K562 (cell line): Measurements from ENCODE around the gene ATP7B. TPM values are rescaled to one million over a fixed set of nuclear protein-coding genes. Genes with fewer than 3 reads are reported as not detected.

Source experiments
- ARID1B ChIP-seq: fragments of 450-650 bp; IDR thresholded peaks from 2 replicates; pipeline ENCODE4 v1.6.1; 2016; ENCODE audit warnings: antibody characterized with exemption, mild to moderate bottlenecking, inconsistent platforms
- HNRNPLL ChIP-seq: fragments of 200-400 bp; formaldehyde crosslinking; IDR thresholded peaks from 2 replicates; pipeline ENCODE4 v1.6.1; 2017; ENCODE audit warnings: low read length, low read depth, mild to moderate bottlenecking; ENCODE audit not compliant: poor library complexity, severe bottlenecking
- SREBF2 ChIP-seq: sonication (generic); formaldehyde crosslinking; IDR thresholded peaks from 2 replicates; pipeline ENCODE4 v1.4.0; 2020; ENCODE audit warnings: mild to moderate bottlenecking, missing genetic modification reagents
- ZNF512 ChIP-seq: IDR thresholded peaks from 2 replicates; pipeline ENCODE4 v1.6.1; 2016; ENCODE audit warnings: missing genetic modification characterization, missing compliant biosample characterization
- ZNF592 ChIP-seq: fragments of 450-650 bp; IDR thresholded peaks from 2 replicates; pipeline ENCODE4 v1.6.1; 2017; ENCODE audit warnings: antibody characterized with exemption, mild to moderate bottlenecking
- polyA plus RNA-seq, 8 experiments: library from polyadenylated mRNA; depleted of rRNA in 4 of 8; stranded (reverse) in 5 of 8; unstranded in 3 of 8; fragments of >200 nt; fragmentation: Nextera tagmentation in 2 of 8; fragmentation: Illumina TruSeq in 1 of 8; extraction: Ambion mirVana in 2 of 8; extraction: Trizol in 1 of 8; gene quantifications; 2 replicates each; pipeline versions ENCODE4 v1.2.1 to v1.2.3, GENCODE V29; 2011 to 2014; ENCODE audit warnings: inconsistent platforms in 1 of 8, missing spikeins in 1 of 8
- total RNA-seq, 7 experiments: library from RNA; depleted of rRNA in 6 of 7; stranded (reverse); fragments of >200 nt in 6 of 7; fragmentation: Illumina TruSeq in 2 of 7; extraction: Trizol in 2 of 7; gene quantifications; 2 replicates each; pipeline versions ENCODE4 v1.2.1 to v1.2.3, GENCODE V29; 2011 to 2021; ENCODE audit warnings: low replicate concordance in 1 of 7

The ATP7B gene
- total and polyA plus RNA-seq, 9 of the 15 experiments (the other 6 are each of a cell fraction or from before 2014, with no cell fraction given), result 1.1 to 20.4 (median 8.5) TPM

- TF ChIP-seq SREBF2 (CRISPR knock-in tag) (no peak), ZNF512 (no peak), ZNF592 (no peak), ARID1B (no peak), HNRNPLL (no peak)
These were observed 117.0 kb downstream of the ATP7B start (continued) for GRCh38 chr13:51894239-51894638.
